ENCODE results near the gene CAMSAP3.

DNA sequence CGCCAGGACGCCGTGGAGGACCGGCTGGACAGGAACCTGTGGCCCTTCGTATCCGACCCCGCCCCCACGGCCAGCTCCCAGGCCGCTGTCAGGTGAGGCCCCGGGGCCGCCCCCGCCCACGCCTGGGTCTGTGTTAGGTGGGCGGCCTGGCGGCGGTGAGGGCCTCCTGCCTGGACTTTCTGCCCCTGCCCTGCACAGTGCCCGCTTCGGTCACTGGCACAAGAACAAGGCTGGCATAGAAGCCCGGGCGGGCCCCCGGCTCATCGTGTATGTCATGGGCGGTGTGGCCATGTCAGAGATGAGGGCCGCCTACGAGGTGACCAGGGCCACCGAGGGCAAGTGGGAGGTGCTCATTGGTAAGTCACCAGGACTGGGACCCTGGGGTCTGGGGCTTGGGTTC, 51.5 kb downstream of the CAMSAP3 start:
- no peak for TF ChIP-seq CTCF (IDR thresholded peaks at IDR 0.05; ENCODE audit: low read length)
- no peak for TF ChIP-seq EZH2 (IDR thresholded peaks at IDR 0.05; ENCODE audit: borderline replicate concordance, low read length)
